Coronary artery (tissue), 2 donors: ENCODE data around the gene LTV1.
"Not testable (repeated sequence)": the region's sequence is repeated elsewhere in the genome, so short reads cannot be mapped to it uniquely, and the experiment has no call there.

Source experiments
- DNase-seq: peaks from one replicate; pipeline ENCODE4 v3.0.0-alpha.2; 2017; ENCODE audit warnings: low spot score
- H3K27ac ChIP-seq, 2 donors: fragments of 200-600 bp; sonication (generic); one replicate each; pipeline ENCODE4 v1.5.1; 2016 to 2019
- H3K4me3 ChIP-seq: fragments of 200-600 bp; sonication (generic); 2 replicates; pipeline ENCODE4 v1.5.1; 2016; ENCODE audit warnings: mild to moderate bottlenecking, moderate library complexity
- TF ChIP-seq, protein P1 (sequence below): fragments of 200-600 bp; sonication (generic); IDR thresholded peaks from one replicate; pipeline ENCODE4 v1.5.1; 2019; ENCODE audit warnings: antibody characterized with exemption

The LTV1 gene, protein sequence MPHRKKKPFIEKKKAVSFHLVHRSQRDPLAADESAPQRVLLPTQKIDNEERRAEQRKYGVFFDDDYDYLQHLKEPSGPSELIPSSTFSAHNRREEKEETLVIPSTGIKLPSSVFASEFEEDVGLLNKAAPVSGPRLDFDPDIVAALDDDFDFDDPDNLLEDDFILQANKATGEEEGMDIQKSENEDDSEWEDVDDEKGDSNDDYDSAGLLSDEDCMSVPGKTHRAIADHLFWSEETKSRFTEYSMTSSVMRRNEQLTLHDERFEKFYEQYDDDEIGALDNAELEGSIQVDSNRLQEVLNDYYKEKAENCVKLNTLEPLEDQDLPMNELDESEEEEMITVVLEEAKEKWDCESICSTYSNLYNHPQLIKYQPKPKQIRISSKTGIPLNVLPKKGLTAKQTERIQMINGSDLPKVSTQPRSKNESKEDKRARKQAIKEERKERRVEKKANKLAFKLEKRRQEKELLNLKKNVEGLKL

DNA sequence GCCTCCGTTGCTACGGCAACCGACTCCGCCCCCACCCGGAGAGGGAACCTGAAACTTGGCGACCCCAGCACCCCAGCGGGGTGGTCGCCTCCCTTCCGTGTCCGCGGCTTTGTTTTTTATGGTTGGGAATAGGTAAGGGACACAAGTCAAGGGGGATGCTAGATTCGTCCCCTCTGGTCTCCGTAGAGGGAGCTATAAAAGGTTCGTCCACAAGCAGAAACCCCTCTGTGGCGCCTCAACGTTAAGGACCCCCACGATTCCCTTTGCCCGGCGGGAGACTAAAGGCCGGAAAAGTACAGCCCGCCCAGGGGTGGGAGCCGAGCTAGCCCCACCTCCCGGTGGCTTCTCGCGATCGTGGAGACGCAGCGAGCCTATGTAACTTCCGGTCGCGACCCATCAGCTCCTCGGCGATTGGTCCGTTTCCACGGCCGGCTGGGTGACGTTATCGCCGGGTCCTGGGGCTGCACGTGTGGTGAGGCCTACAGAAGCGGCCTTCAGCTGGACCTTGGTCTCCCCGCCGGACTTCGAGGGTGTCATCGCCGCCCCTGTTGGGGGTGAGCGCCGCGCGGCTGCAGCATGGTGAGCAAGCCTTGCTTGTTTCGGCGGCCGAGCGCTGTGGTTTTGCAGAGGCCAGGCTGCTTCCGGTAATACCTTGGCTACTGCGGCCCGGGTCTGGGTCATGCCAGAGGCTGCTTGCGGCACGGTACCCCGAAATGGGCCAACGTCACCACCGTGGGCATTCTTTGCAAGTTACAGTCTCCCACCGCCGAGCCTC, at the start of gene LTV1:
Gene LTV1, plus strand, starts transcription at position 437 of the 775 bp plus-strand sequence. Its CDS starts 140 bp downstream, at position 577.
- DNase-seq: peak; percentile 97
- Histone ChIP-seq H3K4me3 (peak within 1 kb of the TSS; percentile 77), H3K27ac (peak within 1 kb of the TSS; percentile 88 to 90)
- TF ChIP-seq, protein P1, sequence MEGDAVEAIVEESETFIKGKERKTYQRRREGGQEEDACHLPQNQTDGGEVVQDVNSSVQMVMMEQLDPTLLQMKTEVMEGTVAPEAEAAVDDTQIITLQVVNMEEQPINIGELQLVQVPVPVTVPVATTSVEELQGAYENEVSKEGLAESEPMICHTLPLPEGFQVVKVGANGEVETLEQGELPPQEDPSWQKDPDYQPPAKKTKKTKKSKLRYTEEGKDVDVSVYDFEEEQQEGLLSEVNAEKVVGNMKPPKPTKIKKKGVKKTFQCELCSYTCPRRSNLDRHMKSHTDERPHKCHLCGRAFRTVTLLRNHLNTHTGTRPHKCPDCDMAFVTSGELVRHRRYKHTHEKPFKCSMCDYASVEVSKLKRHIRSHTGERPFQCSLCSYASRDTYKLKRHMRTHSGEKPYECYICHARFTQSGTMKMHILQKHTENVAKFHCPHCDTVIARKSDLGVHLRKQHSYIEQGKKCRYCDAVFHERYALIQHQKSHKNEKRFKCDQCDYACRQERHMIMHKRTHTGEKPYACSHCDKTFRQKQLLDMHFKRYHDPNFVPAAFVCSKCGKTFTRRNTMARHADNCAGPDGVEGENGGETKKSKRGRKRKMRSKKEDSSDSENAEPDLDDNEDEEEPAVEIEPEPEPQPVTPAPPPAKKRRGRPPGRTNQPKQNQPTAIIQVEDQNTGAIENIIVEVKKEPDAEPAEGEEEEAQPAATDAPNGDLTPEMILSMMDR: no peak

DNA sequence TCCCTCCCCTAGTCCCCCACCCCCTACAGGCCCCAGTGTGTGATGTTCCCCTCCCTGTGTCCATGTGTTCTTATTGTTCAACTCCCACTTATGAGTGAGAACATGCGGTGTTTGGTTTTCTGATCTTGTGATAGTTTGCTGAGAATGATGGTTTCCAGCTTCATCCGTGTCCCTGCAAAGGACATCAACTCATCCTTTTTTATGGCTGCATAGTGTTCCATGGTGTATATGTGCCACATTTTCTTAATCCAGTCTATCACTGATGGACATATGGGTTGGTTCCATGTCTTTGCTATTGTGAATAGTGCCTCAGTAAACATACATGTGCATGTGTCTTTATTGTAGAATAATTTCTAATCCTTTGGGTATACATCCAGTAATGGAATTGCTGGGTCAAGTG, 46.6 kb upstream of the LTV1 start:
- not testable (repeated sequence) for H3K4me3 ChIP-seq, H3K27ac ChIP-seq, DNase-seq

DNA sequence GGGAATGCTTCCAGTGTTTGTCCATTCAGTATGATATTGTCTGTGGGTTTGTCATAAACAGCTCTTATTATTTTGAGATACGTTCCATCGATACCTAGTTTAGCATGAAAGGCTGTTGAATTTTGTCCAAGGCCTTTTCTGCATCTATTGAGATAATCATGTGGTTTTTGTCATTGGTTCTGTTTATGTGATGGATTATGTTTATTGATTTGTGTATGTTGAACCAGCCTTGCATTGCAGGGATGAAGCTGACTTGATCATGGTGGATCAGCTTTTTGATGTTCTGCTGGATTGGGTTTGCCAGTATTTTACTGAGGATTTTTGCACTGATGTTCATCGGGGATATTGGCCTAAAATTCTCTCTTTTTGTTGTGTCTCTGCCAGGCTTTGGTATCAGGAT, 44.7 kb upstream of the LTV1 start:
- DNase-seq, H3K4me3 ChIP-seq, H3K27ac ChIP-seq: not testable (repeated sequence)

DNA sequence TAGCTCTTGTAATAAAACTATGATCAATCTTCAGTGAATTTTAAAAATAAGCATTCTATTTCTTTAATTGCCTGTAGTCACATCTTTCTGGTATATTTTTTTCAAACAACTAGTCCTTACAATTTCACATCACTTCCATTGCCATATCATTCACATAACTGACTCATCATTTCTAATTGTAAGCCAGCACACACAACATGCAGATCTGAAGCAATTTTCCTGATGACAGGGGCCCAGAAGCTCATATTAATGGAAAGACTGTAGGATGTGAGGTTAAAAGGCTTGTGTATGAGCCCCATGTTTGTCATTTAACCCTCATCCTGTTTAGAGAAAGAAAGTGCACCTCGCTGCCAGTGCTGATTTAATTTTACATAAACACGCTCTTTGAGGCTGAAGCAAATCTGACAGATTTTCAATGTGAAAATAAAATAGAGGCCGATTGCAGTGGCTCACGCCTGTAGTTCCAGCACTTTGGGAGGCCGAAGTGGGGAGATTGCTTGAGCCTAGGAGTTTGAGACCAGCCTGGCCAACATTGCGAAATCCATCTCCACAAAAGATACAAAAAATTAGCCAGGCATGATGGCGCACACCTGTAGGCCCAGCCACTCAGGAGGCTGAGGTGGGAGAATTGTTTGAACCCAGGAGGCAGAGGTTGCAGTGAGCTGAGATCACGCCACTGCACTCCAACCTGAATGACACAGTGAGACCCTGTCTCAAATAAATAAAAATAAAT, 40.1 kb upstream of the LTV1 start:
- TF ChIP-seq, protein P1: no peak
- no peak overlapping the region for H3K27ac ChIP-seq
- no peak for DNase-seq
- H3K4me3 ChIP-seq: no peak overlapping the region

DNA sequence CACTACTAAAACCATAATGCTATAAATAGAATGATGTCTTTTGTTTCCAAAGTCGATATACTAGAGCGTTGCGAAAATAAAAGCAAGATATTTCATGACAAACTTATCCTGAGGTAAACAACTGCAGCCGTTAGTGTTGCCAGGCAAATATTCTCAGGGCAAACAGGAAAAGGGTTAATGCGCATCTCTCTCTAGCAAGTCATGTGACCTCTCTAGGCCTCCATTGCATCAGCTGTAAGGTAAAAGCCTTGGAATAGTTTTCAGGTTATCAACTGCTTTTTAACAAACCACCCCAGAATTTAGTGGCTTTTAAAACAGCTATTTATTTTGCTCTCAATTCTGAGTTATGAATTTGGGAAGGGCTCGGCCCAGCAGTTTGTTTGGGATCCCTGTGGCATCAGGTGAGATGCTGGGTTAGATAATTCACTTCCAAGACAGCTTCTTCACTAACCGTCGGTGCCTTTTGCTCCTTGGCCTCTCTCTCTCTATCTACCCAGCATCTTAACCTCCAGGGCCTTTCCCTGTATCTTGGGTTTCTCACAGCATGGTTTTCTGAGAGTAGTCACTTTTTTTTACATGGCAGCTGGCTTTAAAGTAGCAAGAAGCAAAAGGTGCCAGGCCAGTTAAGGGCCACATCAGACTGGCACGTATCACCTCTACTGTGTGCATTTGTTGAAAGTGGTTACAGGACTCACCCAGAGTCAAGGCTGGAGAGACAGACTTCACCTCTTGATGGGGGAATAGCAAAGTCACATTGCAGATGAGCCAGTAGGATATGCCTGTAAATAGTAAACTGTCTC, 39.2 kb upstream of the LTV1 start:
- peak overlapping the region in 1 of 2 donors; percentile 20 for H3K27ac ChIP-seq
- TF ChIP-seq, protein P1: no peak
- DNase-seq: no peak
- no peak overlapping the region for H3K4me3 ChIP-seq

DNA sequence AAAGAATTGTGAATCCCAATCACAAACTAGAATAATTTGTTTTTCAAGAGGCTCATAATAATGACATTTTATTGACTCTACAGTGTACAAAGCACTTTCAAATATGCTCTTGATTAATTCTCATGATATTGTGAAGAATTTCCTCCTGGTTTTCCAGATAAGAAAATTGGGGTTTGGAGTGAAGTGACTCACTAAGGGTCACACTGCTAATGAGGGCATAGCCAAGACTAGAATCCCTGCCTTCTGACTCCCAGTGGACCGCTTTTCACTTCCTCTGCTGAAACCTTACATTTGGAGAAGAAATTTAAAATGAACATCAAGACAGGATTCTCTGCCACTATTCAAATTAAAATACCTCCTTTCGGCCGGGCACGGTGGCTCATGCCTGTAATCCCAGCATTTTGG, 38.3 kb upstream of the LTV1 start:
- DNase-seq: no peak
- H3K27ac ChIP-seq: peak overlapping the region; percentile 22 to 82
- TF ChIP-seq, protein P1: no peak
- no peak overlapping the region for H3K4me3 ChIP-seq

DNA sequence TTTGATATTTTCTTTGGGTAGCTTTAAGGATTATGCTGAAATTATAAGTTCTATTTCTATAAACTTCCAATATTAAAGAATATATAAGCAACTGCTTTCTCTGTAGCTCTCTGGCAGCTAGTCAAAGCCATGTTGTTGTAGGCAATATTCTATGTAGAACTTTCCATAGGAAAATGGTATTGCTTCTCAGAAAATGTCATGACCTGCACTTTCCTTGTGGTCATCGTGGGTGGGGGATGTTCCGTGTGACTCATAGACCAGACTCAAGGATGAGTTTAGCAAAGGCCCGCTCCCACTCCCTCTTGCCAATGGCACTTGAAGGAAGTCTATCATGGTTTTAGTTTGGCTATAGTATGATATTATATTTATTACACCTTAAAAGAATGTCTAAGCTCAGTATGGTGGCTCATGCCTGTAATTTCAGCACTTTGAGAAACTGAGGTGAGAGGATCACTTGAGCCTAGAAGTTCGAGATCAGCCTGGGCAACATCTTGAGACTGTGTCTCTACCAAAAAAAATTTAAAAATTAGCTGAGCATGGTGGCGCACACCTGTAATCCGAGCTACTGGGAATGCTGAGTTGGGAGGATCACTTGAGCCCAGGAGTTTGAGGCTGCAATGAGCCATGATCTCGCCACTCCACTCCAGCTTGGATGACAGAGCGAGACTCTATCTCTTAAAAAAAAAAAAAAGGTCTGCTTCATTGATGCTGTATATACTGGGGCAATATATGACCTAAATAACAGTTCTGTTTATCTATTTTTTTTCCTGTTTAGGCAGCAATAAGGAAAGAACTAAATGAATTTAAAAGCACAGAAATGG, 36.6 kb upstream of the LTV1 start:
- Histone ChIP-seq H3K27ac (peak overlapping the region; percentile 22 to 82), H3K4me3 (no peak overlapping the region)
- no peak for DNase-seq
- TF ChIP-seq, protein P1: no peak
